HEK293 (cell line): ENCODE measurements around the gene ISG20L2.

Source experiments
- GLIS1 ChIP-seq: fragments of 450-650 bp; formaldehyde crosslinking; IDR thresholded peaks from 2 replicates; pipeline ENCODE4 v1.5.1; 2016; ENCODE audit warnings: missing biosample characterization, missing genetic modification characterization
- HOXC10 ChIP-seq: sonication (generic); formaldehyde crosslinking; IDR thresholded peaks from 2 replicates; pipeline ENCODE4 v1.8.1; 2023; ENCODE audit warnings: mild to moderate bottlenecking, missing genetic modification reagents
- IKZF3 ChIP-seq: fragments of 450-650 bp; IDR thresholded peaks from 2 replicates; pipeline ENCODE4 v1.5.0; 2018; ENCODE audit warnings: missing biosample characterization, mild to moderate bottlenecking, missing genetic modification characterization, moderate library complexity
- KLF16 ChIP-seq: fragments of 450-650 bp; formaldehyde crosslinking; IDR thresholded peaks from 2 replicates; pipeline ENCODE4 v1.5.1; 2017; ENCODE audit warnings: missing biosample characterization, missing genetic modification characterization
- PRDM10 ChIP-seq: fragments of 450-650 bp; formaldehyde crosslinking; IDR thresholded peaks from 2 replicates; pipeline ENCODE4 v1.5.1; 2016; ENCODE audit warnings: missing biosample characterization, missing genetic modification characterization
- RBAK ChIP-seq: fragments of 450-650 bp; formaldehyde crosslinking; IDR thresholded peaks from 2 replicates; pipeline ENCODE4 v1.5.1; 2016; ENCODE audit warnings: missing biosample characterization, missing genetic modification characterization
- REST ChIP-seq: fragments of 450-650 bp; formaldehyde crosslinking; IDR thresholded peaks from 2 replicates; pipeline ENCODE4 v1.5.1; 2016; ENCODE audit warnings: missing biosample characterization, missing genetic modification characterization
- SP2 ChIP-seq: fragments of 450-650 bp; formaldehyde crosslinking; IDR thresholded peaks from 2 replicates; pipeline ENCODE4 v1.5.1; 2016; ENCODE audit warnings: missing biosample characterization, missing genetic modification characterization
- ZBTB10 ChIP-seq: fragments of 450-650 bp; formaldehyde crosslinking; IDR thresholded peaks from 2 replicates; pipeline ENCODE4 v1.5.1; 2016; ENCODE audit warnings: missing biosample characterization, missing genetic modification characterization
- ZNF132 ChIP-seq: fragments of 450-650 bp; formaldehyde crosslinking; IDR thresholded peaks from 2 replicates; pipeline ENCODE4 v1.5.1; 2017; ENCODE audit warnings: missing biosample characterization, missing genetic modification characterization, borderline replicate concordance
- ZNF133 ChIP-seq: fragments of 450-650 bp; formaldehyde crosslinking; IDR thresholded peaks from 2 replicates; pipeline ENCODE4 v1.5.1; 2016; ENCODE audit warnings: missing biosample characterization, missing genetic modification characterization
- ZNF221 ChIP-seq: fragments of 450-650 bp; formaldehyde crosslinking; IDR thresholded peaks from 2 replicates; pipeline ENCODE4 v1.5.1; 2017; ENCODE audit warnings: missing biosample characterization, missing genetic modification characterization, borderline replicate concordance
- ZNF223 ChIP-seq: fragments of 450-650 bp; formaldehyde crosslinking; IDR thresholded peaks from 2 replicates; pipeline ENCODE4 v1.5.1; 2016; ENCODE audit warnings: missing biosample characterization, missing genetic modification characterization
- ZNF311 ChIP-seq: fragments of 450-650 bp; formaldehyde crosslinking; IDR thresholded peaks from 2 replicates; pipeline ENCODE4 v1.5.1; 2017; ENCODE audit warnings: missing biosample characterization, missing genetic modification characterization, borderline replicate concordance
- ZNF398 ChIP-seq: fragments of 450-650 bp; formaldehyde crosslinking; IDR thresholded peaks from 2 replicates; pipeline ENCODE4 v1.5.1; 2017; ENCODE audit warnings: missing biosample characterization, missing genetic modification characterization
- ZNF404 ChIP-seq: fragments of 450-650 bp; formaldehyde crosslinking; IDR thresholded peaks from 2 replicates; pipeline ENCODE4 v1.5.1; 2017; ENCODE audit warnings: missing biosample characterization, missing genetic modification characterization
- ZNF473 ChIP-seq: fragments of 450-650 bp; formaldehyde crosslinking; IDR thresholded peaks from 2 replicates; pipeline ENCODE4 v1.5.1; 2017; ENCODE audit warnings: missing biosample characterization, missing genetic modification characterization
- ZNF521 ChIP-seq: fragments of 450-650 bp; formaldehyde crosslinking; IDR thresholded peaks from 2 replicates; pipeline ENCODE4 v1.5.1; 2017; ENCODE audit warnings: missing biosample characterization, mild to moderate bottlenecking, missing genetic modification characterization
- ZNF596 ChIP-seq: fragments of 450-650 bp; IDR thresholded peaks from 2 replicates; pipeline ENCODE4 v1.5.0; 2018; ENCODE audit warnings: missing biosample characterization, mild to moderate bottlenecking, missing genetic modification characterization, moderate library complexity
- ZNF600 ChIP-seq: fragments of 450-650 bp; formaldehyde crosslinking; IDR thresholded peaks from 2 replicates; pipeline ENCODE4 v1.5.1; 2016; ENCODE audit warnings: missing biosample characterization, missing genetic modification characterization
- ZNF610 ChIP-seq: fragments of 450-650 bp; formaldehyde crosslinking; IDR thresholded peaks from 2 replicates; pipeline ENCODE4 v1.5.1; 2016; ENCODE audit warnings: missing biosample characterization, missing genetic modification characterization, borderline replicate concordance
- ZNF639 ChIP-seq: fragments of 450-650 bp; formaldehyde crosslinking; IDR thresholded peaks from 2 replicates; pipeline ENCODE4 v1.5.1; 2016; ENCODE audit warnings: missing biosample characterization, missing genetic modification characterization
- ZNF747 ChIP-seq: fragments of 450-650 bp; formaldehyde crosslinking; IDR thresholded peaks from 2 replicates; pipeline ENCODE4 v1.5.1; 2016; ENCODE audit warnings: missing biosample characterization, missing genetic modification characterization
- ZNF843 ChIP-seq: fragments of 450-650 bp; formaldehyde crosslinking; IDR thresholded peaks from 2 replicates; pipeline ENCODE4 v1.5.1; 2016; ENCODE audit warnings: missing biosample characterization, missing genetic modification characterization
- TF ChIP-seq, protein P1 (sequence below): fragments of 450-650 bp; formaldehyde crosslinking; IDR thresholded peaks from 2 replicates; pipeline ENCODE4 v1.5.1; 2016; ENCODE audit warnings: missing biosample characterization, missing genetic modification characterization

Gene ISG20L2

DNA sequence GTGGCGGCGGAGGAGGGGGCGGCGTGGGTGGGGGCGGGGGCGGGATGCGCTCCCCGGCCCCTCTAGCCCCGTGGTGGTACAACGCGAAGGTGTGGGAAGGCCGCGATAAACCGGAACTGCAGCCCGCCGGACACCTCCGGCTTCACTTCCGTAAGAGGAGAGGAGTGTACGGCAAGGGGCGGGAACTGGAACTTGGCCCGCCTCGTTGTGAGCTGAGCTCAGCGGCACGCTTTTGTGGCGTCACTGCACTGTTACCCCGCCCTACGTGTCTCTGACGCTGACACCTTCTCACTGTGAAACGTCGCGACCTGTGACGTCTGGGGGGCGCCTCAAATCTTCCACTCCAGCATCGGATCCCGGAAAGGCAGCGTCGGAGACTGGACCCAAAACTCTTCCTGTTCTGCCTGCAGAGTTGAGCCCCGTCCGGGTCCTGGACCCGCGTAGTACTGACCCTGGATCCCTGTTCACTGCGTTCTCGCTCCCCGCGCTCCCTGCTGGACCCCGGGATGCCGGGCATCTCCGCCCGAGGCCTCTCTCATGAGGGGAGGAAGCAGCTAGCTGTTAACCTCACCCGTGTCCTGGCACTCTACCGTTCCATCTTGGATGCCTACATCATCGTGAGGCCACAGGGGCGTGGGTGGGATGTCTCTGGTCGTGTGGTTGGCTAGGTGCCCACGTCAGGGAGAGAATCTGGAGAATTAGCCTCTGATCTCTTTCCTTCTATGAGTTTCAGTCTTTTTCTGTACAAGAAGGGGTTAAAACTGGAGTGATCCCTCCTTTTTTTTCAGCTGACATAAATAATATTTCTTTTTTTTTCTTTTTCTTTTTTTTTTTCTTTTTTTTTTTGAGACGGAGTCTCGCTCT is at the start of gene ISG20L2 (continued):
- TF ChIP-seq ZNF639 (tag by site-specific recombination) (peak; percentile 41; the same call in 1 of the 2 replicates), ZBTB10 (tag by site-specific recombination) (peak; percentile 100), ZNF747 (tag by site-specific recombination) (no peak), IKZF3 (no peak), RBAK (no peak), KLF16 (tag by site-specific recombination) (peak; percentile 17; the same call in 1 of the 2 replicates), ZNF596 (tag by site-specific recombination) (no peak), GLIS1 (0 out of 2 replicates have a peak, but pooled peaks have one; percentile 5), PRDM10 (tag by site-specific recombination) (peak; percentile 99), ZNF473 (tag by site-specific recombination) (no peak), HOXC10 (CRISPR knock-in tag) (no peak), ZNF133 (no peak), ZNF311 (no peak), ZNF398 (tag by site-specific recombination) (no peak), ZNF132 (no peak), REST (tag by site-specific recombination) (no peak; the same call in 1 of the 2 replicates), ZNF521 (no peak), ZNF223 (no peak), ZNF843 (tag by site-specific recombination) (peak; percentile 44; the same call in 1 of the 2 replicates), ZNF610 (no peak), ZNF404 (no peak), ZNF221 (tag by site-specific recombination) (no peak), ZNF600 (peak; percentile 84), SP2 (tag by site-specific recombination) (peak; percentile 93)
- TF ChIP-seq, protein P1, sequence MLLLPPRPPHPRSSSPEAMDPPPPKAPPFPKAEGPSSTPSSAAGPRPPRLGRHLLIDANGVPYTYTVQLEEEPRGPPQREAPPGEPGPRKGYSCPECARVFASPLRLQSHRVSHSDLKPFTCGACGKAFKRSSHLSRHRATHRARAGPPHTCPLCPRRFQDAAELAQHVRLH (tag by site-specific recombination), result peak; percentile 55
